OCI-LY1 (cell line): ENCODE measurements around the gene VGLL4.

ENCODE experiments used
- H2AFZ ChIP-seq: fragments of 200-600 bp; sonication (generic), shearing (Covaris generic); 2 replicates; pipeline ENCODE4 v1.6.0; 2014; ENCODE audit warnings: antibody characterized with exemption, mild to moderate bottlenecking, low read length
- H3F3A ChIP-seq: fragments of 200-600 bp; sonication (generic), shearing (Covaris generic); 2 replicates; pipeline ENCODE4 v1.6.0; 2014; ENCODE audit warnings: mild to moderate bottlenecking, antibody characterized with exemption, low read length, moderate library complexity; ENCODE audit not compliant: insufficient read depth
- H3K27ac ChIP-seq: fragments of 200-600 bp; sonication (generic); 2 replicates; pipeline ENCODE4 v1.5.1; 2014; ENCODE audit warnings: low read length, mixed run types, mild to moderate bottlenecking, low read depth; ENCODE audit not compliant: poor library complexity, severe bottlenecking
- H3K27me3 ChIP-seq: fragments of 200-600 bp; sonication (generic); 2 replicates; pipeline ENCODE4 v1.6.0; 2014; ENCODE audit warnings: antibody characterized with exemption, mild to moderate bottlenecking, low read length, moderate library complexity; ENCODE audit not compliant: insufficient read depth
- H3K36me3 ChIP-seq: fragments of 200-600 bp; sonication (generic); 2 replicates; pipeline ENCODE4 v1.6.1; 2014; ENCODE audit warnings: mild to moderate bottlenecking, antibody characterized with exemption, low read length, moderate library complexity, mixed read lengths; ENCODE audit not compliant: insufficient read depth
- H3K4me1 ChIP-seq: fragments of 200-600 bp; sonication (generic); 2 replicates; pipeline ENCODE4 v1.5.1; 2014; ENCODE audit warnings: mild to moderate bottlenecking, low read length, moderate library complexity; ENCODE audit not compliant: insufficient read depth, severe bottlenecking
- H3K4me2 ChIP-seq: fragments of 200-600 bp; sonication (generic), shearing (Covaris generic); 2 replicates; pipeline ENCODE4 v1.6.1; 2014; ENCODE audit warnings: low read length
- H3K4me3 ChIP-seq: fragments of 200-600 bp; sonication (generic); 2 replicates; pipeline ENCODE4 v1.5.1; 2014; ENCODE audit warnings: low read length, low read depth, mild to moderate bottlenecking, mixed read lengths; ENCODE audit not compliant: poor library complexity, severe bottlenecking
- H3K79me2 ChIP-seq: fragments of 200-600 bp; shearing (Covaris generic); 2 replicates; pipeline ENCODE4 v1.6.1; 2016; ENCODE audit warnings: mixed run types, low read length, mixed read lengths; ENCODE audit not compliant: insufficient read depth
- H3K9ac ChIP-seq: fragments of 200-600 bp; sonication (generic), shearing (Covaris generic); 2 replicates; pipeline ENCODE4 v1.6.1; 2014; ENCODE audit warnings: mild to moderate bottlenecking, low read length, mixed read lengths
- H3K9me2 ChIP-seq: fragments of 200-600 bp; sonication (generic), shearing (Covaris generic); 2 replicates; pipeline ENCODE4 v1.6.1; 2014; ENCODE audit warnings: low read depth, mild to moderate bottlenecking, low read length, mixed read lengths
- H3K9me3 ChIP-seq: fragments of 200-600 bp; shearing (Covaris generic); 2 replicates; pipeline ENCODE4 v1.6.1; 2014; ENCODE audit warnings: low read length, mixed read lengths
- H4K20me1 ChIP-seq: fragments of 200-600 bp; sonication (generic), shearing (Covaris generic); 2 replicates; pipeline ENCODE4 v1.6.0; 2016; ENCODE audit warnings: mild to moderate bottlenecking, low read length; ENCODE audit not compliant: insufficient read depth
- EZH2 ChIP-seq: fragments of 200-600 bp; sonication (generic), shearing (Covaris generic); IDR thresholded peaks from 2 replicates; pipeline ENCODE4 v1.8.0; 2017; ENCODE audit warnings: borderline replicate concordance, mixed run types, mild to moderate bottlenecking, antibody characterized with exemption, low read length, moderate library complexity, mixed read lengths
- TF ChIP-seq, protein P1 (sequence below): fragments of 200-600 bp; sonication (generic), shearing (Covaris generic); IDR thresholded peaks from 2 replicates; pipeline ENCODE4 v1.5.1; 2017; ENCODE audit warnings: mild to moderate bottlenecking, antibody characterized with exemption, low read length, moderate library complexity, mixed read lengths

Gene VGLL4

DNA sequence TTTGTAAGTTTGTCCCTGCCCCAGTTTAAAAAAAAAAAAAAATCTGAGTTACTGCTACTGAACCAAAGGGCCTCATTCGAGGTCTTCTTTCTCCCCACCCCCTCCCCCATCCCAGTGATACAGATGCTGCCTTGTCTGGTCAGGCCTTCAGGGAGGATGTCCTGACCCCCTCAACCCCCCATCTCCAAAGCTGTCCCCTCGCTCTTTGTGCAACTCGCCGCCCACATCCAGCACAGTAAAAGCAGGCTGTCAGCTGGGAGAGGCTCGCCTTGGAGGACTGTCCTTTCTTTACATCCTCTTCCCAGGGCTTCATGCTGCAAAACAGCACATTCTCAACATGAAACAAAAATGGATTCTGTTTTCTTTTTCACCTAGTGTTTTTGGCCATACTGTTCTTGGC, 133.4 kb downstream of the VGLL4 start:
- Histone ChIP-seq H3K9me3 (no peaks in the 10 kb centered on the region), H3K9me2 (no peaks in the 10 kb centered on the region), H3K4me2 (no peak overlapping the region), H3F3A (no peaks in the 10 kb centered on the region), H2AFZ (no peak overlapping the region), H3K27me3 (no peaks in the 10 kb centered on the region), H3K9ac (no peak overlapping the region), H3K36me3 (no peaks in the 10 kb centered on the region), H3K79me2 (no peaks in the 10 kb centered on the region), H3K27ac (no peak overlapping the region), H3K4me1 (peaks cover 19% of the 10 kb centered on the region), H3K4me3 (no peak overlapping the region), H4K20me1 (no peaks in the 10 kb centered on the region)
- TF ChIP-seq EZH2, result no peak
- TF ChIP-seq, protein P1, sequence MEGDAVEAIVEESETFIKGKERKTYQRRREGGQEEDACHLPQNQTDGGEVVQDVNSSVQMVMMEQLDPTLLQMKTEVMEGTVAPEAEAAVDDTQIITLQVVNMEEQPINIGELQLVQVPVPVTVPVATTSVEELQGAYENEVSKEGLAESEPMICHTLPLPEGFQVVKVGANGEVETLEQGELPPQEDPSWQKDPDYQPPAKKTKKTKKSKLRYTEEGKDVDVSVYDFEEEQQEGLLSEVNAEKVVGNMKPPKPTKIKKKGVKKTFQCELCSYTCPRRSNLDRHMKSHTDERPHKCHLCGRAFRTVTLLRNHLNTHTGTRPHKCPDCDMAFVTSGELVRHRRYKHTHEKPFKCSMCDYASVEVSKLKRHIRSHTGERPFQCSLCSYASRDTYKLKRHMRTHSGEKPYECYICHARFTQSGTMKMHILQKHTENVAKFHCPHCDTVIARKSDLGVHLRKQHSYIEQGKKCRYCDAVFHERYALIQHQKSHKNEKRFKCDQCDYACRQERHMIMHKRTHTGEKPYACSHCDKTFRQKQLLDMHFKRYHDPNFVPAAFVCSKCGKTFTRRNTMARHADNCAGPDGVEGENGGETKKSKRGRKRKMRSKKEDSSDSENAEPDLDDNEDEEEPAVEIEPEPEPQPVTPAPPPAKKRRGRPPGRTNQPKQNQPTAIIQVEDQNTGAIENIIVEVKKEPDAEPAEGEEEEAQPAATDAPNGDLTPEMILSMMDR, result no peak

DNA sequence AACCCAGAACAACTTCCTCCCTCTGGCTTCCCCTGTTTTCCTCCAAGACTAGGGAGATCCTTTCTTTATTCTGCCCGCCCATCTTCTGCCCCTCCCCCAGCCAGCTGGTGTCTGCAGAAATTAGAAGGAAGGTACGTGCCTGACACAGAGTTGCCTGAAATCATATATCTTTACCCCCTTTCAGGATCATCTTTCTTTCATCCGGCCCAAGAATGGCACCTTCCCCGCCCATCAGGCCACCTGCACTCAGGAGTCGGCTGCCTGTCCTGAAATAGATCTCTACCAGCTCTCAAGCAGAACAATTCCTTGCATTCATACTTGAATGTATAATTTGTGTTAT, 133.7 kb downstream of the VGLL4 start:
- H3K4me2 ChIP-seq, result 0 out of 2 replicates have a peak overlapping the region, but pooled peaks have one; percentile 26
- H3K9ac ChIP-seq, result no peak overlapping the region
- H3K27ac ChIP-seq, result no peak overlapping the region
- H2AFZ ChIP-seq, result no peak overlapping the region
- H3K79me2 ChIP-seq, result no peaks in the 10 kb centered on the region
- H3K36me3 ChIP-seq, result no peaks in the 10 kb centered on the region
- TF ChIP-seq, protein P1, result no peak
- no peak for TF ChIP-seq EZH2
- no peaks in the 10 kb centered on the region for H3F3A ChIP-seq
- no peaks in the 10 kb centered on the region for H4K20me1 ChIP-seq
- peaks cover 19% of the 10 kb centered on the region for H3K4me1 ChIP-seq
- H3K4me3 ChIP-seq, result no peak overlapping the region
- no peaks in the 10 kb centered on the region for H3K27me3 ChIP-seq
- H3K9me2 ChIP-seq, result no peaks in the 10 kb centered on the region
- no peaks in the 10 kb centered on the region for H3K9me3 ChIP-seq

DNA sequence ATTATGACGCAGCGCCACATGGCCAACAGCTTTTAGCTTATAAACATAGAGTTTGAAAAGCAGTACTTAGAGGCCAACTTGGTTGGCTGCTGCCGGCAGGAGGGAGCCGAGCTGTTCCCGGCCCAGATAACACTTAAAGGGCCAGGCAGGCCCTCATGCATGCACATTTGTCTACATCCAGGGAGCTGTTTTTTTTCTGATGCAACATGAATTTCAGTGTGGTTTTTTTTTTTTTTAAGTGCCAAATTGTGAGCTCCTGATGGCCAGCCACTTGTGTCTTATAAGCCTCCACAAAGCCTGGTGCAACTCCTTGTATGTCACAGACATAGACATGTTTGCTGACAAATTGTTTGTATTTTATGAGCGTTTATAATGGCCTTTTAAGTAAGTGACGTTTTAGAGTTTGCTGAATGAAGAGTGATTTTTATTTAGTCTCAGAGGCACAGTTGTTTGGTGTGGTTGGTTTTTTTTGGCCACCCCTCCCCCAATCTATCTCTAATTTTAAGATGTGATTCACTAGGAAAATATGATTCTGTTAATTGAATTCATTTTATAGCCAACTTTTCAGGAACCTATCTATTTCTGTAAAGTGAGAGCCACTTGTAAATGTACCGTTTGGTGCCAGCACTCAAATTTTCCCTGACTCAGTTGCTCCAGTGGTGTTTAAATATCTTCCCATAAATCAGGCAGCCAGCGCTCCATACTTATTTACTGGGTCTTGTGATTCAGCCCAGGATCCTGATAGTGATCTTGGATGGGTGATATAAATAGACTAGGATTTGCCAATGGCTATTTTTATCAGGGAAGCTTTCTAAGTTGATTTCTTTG, 134.3 kb downstream of the VGLL4 start:
- H2AFZ ChIP-seq, result no peak overlapping the region

More for the DNA sequence above, 134.3 kb downstream of the VGLL4 start:
- Histone ChIP-seq H4K20me1 (no peaks in the 10 kb centered on the region), H3K27me3 (no peaks in the 10 kb centered on the region), H3K4me2 (0 out of 2 replicates have a peak overlapping the region, but pooled peaks have one; percentile 26), H3K4me3 (no peak overlapping the region), H3F3A (no peaks in the 10 kb centered on the region), H3K9ac (no peak overlapping the region), H3K4me1 (peaks cover 19% of the 10 kb centered on the region), H3K36me3 (no peaks in the 10 kb centered on the region), H3K79me2 (no peaks in the 10 kb centered on the region), H3K27ac (peak overlapping the region; percentile 25), H3K9me3 (no peaks in the 10 kb centered on the region), H3K9me2 (no peaks in the 10 kb centered on the region)
- TF ChIP-seq EZH2, result no peak
- TF ChIP-seq, protein P1, result no peak
